PC-9 (cell line): ENCODE data around the gene C2orf76. TPM values are rescaled to one million over a fixed set of nuclear protein-coding genes. Genes with fewer than 3 reads are reported as not detected.

Experiments
- BruUV-seq: library from RNA; stranded (reverse); fragments of 400-500 nt; replicated peaks from 2 replicates; lab custom pipeline; 2021; lab: Mats Ljungman, UMichigan
- CTCF ChIA-PET: fragments of 300-600 bp; sonication (Branson Sonifier 250); formaldehyde crosslinking; loops from one replicate; lab custom pipeline; 2022; ENCODE audit warnings: antibody characterized with exemption; lab: Charles Lee
- POLR2A ChIA-PET: fragments of 300-600 bp; sonication (Branson Sonifier 250); formaldehyde crosslinking; loops from one replicate; lab custom pipeline; 2022; ENCODE audit warnings: antibody characterized with exemption; ENCODE audit not compliant: unreplicated experiment; lab: Charles Lee
- DNase-seq, 2 experiments: peaks; one replicate each; pipeline versions ENCODE4 v3.0.0 to v3.0.0-alpha.2; 2015 to 2022; ENCODE audit warnings: mixed read lengths in 1 of 2
- H2AFZ ChIP-seq: fragments of 200-600 bp; sonication (generic); 2 replicates; pipeline ENCODE4 v1.8.1; 2017; ENCODE audit warnings: antibody characterized with exemption
- H3F3A ChIP-seq: fragments of 200-600 bp; sonication (generic); 2 replicates; pipeline ENCODE4 v1.8.1; 2017; ENCODE audit warnings: antibody characterized with exemption, mild to moderate bottlenecking, low read depth; ENCODE audit not compliant: insufficient read depth
- H3K27ac ChIP-seq: fragments of 200-600 bp; sonication (generic); 2 replicates; pipeline ENCODE4 v1.6.1; 2016; ENCODE audit warnings: mixed run types
- H3K27me3 ChIP-seq: fragments of 200-600 bp; sonication (generic); 2 replicates; pipeline ENCODE4 v1.6.1; 2016; ENCODE audit warnings: low read depth, mixed run types; ENCODE audit not compliant: insufficient read depth
- H3K36me3 ChIP-seq: fragments of 200-600 bp; sonication (generic); 2 replicates; pipeline ENCODE4 v1.6.1; 2016; ENCODE audit warnings: low read depth, mixed run types
- H3K4me1 ChIP-seq: fragments of 200-600 bp; sonication (generic); replicated peaks from 2 replicates; pipeline ENCODE4 v1.6.1; 2016; ENCODE audit warnings: mixed run types; ENCODE audit not compliant: insufficient read depth
- H3K4me2 ChIP-seq: fragments of 200-600 bp; sonication (generic); 2 replicates; pipeline ENCODE4 v1.6.1; 2017; ENCODE audit warnings: mixed run types
- H3K4me3 ChIP-seq: fragments of 200-600 bp; sonication (generic); 2 replicates; pipeline ENCODE4 v1.6.1; 2016; ENCODE audit warnings: mixed run types
- H3K79me2 ChIP-seq: fragments of 200-600 bp; sonication (generic); 2 replicates; pipeline ENCODE4 v1.6.1; 2017; ENCODE audit warnings: low read depth, mixed run types
- H3K9me2 ChIP-seq: fragments of 200-600 bp; sonication (generic); 2 replicates; pipeline ENCODE4 v1.8.1; 2017; ENCODE audit warnings: mild to moderate bottlenecking; ENCODE audit not compliant: insufficient read depth
- H3K9me3 ChIP-seq: fragments of 200-600 bp; sonication (generic); 2 replicates; pipeline ENCODE4 v1.8.1; 2016; ENCODE audit warnings: low read depth; ENCODE audit not compliant: insufficient read depth
- H4K20me1 ChIP-seq: fragments of 200-600 bp; sonication (generic); 2 replicates; pipeline ENCODE4 v1.8.1; 2017; ENCODE audit not compliant: insufficient read depth
- CTCF ChIP-seq: fragments of 200-600 bp; sonication (generic); conservative IDR thresholded peaks from 2 replicates; pipeline ENCODE4 v1.6.1; 2017; ENCODE audit warnings: mixed run types, antibody characterized with exemption, mild to moderate bottlenecking, moderate library complexity
- EZH2 ChIP-seq: fragments of 200-600 bp; sonication (generic); IDR thresholded peaks from 2 replicates; pipeline ENCODE4 v1.8.0; 2017; ENCODE audit warnings: antibody characterized with exemption, low read depth
- intact Hi-C: fragments of 100-400 bp; cut with micrococcal nuclease; formaldehyde crosslinking; loops from one replicate; pipeline ENCODE4 v1.10.0; 2022; ENCODE audit not compliant: unreplicated experiment
- total RNA-seq: library from RNA; stranded (reverse); gene quantifications from 2 replicates; pipeline ENCODE4 v1.2.3, GENCODE V29; 2021

The C2orf76 gene
- total RNA-seq, 1 experiment from 2014 or later, result 11.5 TPM

- H3K4me2 ChIP-seq, result peak overlapping the region; percentile 82
Measured at GRCh38 chr2:119364798-119365197, 1.8 kb downstream of the C2orf76 start.

GRCh38 chr2:119360423-119360966 is 6.1 kb downstream of the C2orf76 start:
- TF ChIP-seq EZH2 (no peak), CTCF (no peak)
- Histone ChIP-seq H3K4me3 (no peak overlapping the region), H3F3A (no peaks in the 10 kb centered on the region), H3K4me2 (no peak overlapping the region), H3K27ac (no peak overlapping the region), H3K4me1 (peaks cover 8% of the 10 kb centered on the region), H2AFZ (no peak overlapping the region), H3K9me3 (no peaks in the 10 kb centered on the region), H3K9me2 (no peaks in the 10 kb centered on the region), H4K20me1 (no peaks in the 10 kb centered on the region), H3K27me3 (no peaks in the 10 kb centered on the region), H3K36me3 (no peaks in the 10 kb centered on the region), H3K79me2 (peaks cover 8% of the 10 kb centered on the region)
- no peak for DNase-seq
- no TSS peak for BruUV-seq
- POLR2A ChIA-PET, result no interaction called here
- intact Hi-C loops, result no loop called here
- CTCF ChIA-PET, result interaction anchor here (0.6 kb wide), 1 partner anchor 1654 kb away, joined by 3 read pairs; no protein-coding TSS in a partner anchor

More at GRCh38 chr2:119364798-119365197, 1.8 kb downstream of the C2orf76 start:
- DNase-seq, result no peak
- Histone ChIP-seq H3K4me3 (peak overlapping the region; percentile 94; the same call in 1 of the 2 replicates), H3K27me3 (no peaks in the 10 kb centered on the region), H3F3A (no peaks in the 10 kb centered on the region), H3K4me1 (peaks cover 27% of the 10 kb centered on the region), H2AFZ (no peak overlapping the region), H3K9me3 (no peaks in the 10 kb centered on the region), H3K9me2 (no peaks in the 10 kb centered on the region), H4K20me1 (peaks cover 19% of the 10 kb centered on the region), H3K36me3 (peaks cover 16% of the 10 kb centered on the region), H3K27ac (no peak overlapping the region), H3K79me2 (peaks cover 45% of the 10 kb centered on the region)
- TF ChIP-seq EZH2 (no peak), CTCF (no peak)
- ChIA-PET CTCF (no interaction called here), POLR2A (no interaction called here)
- no TSS peak for BruUV-seq
- intact Hi-C loops, result no loop called here

GRCh38 chr2:119359774-119360173 is 6.9 kb downstream of the C2orf76 start:
- ChIA-PET CTCF (no interaction called here), POLR2A (no interaction called here)
- Histone ChIP-seq H4K20me1 (no peaks in the 10 kb centered on the region), H3K36me3 (no peaks in the 10 kb centered on the region), H3K9me3 (no peaks in the 10 kb centered on the region), H3K27ac (no peak overlapping the region), H2AFZ (no peak overlapping the region), H3K9me2 (no peaks in the 10 kb centered on the region), H3K79me2 (peaks cover 1% of the 10 kb centered on the region), H3F3A (no peaks in the 10 kb centered on the region), H3K4me3 (no peak overlapping the region), H3K27me3 (no peaks in the 10 kb centered on the region), H3K4me1 (peaks cover 1% of the 10 kb centered on the region), H3K4me2 (no peak overlapping the region)
- TF ChIP-seq CTCF (no peak), EZH2 (no peak)
- no peak for DNase-seq
- intact Hi-C loops, result no loop called here
- BruUV-seq, result no TSS peak
